HG03025 (cell line): ENCODE results near the gene TCIRG1.
"Not testable (repeated sequence)": the region's sequence is repeated elsewhere in the genome, so short reads cannot be mapped to it uniquely, and the experiment has no call there.

Experiments
- ATAC-seq: cut with Tn5 transposase; IDR thresholded peaks from one replicate; pipeline ENCODE4 v1.9.1; 2021; ENCODE audit warnings: mild to moderate bottlenecking, moderate library complexity; ENCODE audit not compliant: unreplicated experiment, low FRiP score

TCIRG1 gene

DNA sequence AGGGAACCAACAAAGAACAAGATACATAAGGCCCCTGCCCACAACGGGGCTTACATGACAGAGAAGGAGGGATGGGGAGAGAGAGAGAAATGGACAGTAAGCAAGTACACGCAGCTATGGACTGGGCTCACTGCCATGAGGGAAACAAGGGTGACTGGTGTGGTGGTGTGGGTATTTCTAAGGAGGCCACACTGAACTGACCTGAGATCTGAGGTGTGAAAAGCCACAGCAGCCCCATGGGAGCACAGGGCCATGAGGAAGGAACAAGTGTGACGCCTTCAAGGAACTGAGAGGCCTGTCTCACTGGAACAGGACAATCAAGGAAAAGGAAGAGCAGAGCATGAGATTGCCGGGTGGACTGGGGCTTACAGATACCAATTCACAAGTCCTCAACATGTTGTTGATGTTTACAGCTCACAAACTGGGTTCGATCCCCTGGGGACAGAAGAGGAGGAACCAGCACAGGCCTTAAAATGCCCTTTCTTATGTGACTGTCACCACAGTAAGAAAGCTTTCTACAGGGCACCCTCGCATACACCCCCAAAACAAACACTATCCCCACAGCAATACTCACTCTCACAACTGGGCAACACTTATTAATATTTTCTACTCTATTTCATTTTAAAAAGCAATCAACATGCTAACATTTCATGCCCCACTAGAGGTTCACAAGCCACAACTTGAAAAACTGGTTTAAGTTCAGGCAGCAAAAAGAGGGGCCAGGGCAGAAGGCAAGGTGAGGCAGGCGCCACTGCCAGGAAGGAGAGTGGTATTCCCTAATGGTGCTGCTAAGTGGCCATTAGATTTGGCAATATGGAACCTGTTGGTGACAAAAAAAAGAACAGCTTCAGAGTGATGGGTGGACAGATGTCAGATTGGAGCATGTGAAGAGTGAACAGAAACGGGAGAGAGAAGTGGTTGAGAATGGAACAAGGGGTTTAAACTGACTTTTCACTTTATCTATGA is 39.1 kb downstream of the TCIRG1 start:
- no peak for ATAC-seq

DNA sequence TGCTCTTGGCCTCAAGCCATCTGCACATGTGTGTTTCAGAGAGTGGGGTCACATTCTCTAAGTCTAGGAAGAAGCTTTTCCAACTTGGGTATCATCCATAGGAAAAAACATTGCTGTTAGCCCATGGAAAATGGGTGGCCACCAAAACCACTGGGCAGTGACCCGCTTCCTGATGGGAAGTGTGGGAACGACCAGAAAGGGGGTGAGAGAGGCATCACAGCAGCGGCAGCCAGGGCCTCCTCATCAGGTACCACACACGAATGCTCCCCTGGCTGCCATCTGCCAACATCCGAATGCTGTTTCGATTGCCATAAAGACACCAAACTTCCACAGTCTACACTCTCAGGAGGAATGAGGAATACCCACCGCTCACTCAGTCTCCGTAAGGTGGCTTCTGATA is 42.0 kb downstream of the TCIRG1 start:
- no peak for ATAC-seq

DNA sequence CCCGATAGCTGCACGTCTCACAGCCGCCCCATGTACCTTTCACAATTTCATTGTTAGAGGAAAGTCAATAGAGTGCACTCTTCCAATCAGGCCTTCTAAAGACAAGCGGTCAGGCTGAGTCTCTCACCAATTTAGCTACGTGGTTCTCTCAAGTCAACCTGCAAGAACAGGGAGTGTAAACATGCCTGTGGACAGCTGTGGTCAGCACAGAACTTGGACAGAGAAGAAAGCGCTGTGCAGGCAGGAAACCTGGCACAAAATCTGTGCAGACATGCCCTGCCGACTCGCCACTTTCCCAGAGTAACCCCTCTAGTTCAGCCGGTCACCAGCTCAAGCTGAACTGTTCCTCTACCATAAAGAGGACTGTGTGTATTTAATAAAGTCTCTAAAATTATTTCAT is 42.9 kb downstream of the TCIRG1 start:
- no peak for ATAC-seq

- ATAC-seq, result no peak
Observed at GRCh38 chr11:68082481-68082880, 43.7 kb downstream of the TCIRG1 start.

DNA sequence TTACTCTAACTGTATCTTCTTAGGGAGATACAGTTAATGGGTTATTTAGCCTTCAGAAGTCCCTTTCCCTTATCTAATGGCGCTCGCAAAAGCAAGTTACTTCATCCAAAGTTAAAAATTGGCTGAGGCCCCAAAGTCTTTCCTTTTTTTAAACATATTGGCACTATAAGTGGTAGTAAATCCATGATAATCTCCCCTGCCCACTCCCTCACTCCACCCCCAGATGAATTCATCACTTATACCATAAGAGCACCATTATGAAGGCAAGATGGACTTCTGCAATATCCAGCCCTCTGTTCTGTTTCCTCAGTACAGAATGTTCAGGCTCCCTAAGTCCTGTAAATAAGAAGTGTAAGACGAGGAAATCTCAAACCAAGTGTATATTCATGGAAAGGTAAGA is 44.7 kb downstream of the TCIRG1 start:
- ATAC-seq, result no peak

GRCh38 chr11:68089679-68090078 is 50.9 kb downstream of the TCIRG1 start:
- ATAC-seq, result no peak

DNA sequence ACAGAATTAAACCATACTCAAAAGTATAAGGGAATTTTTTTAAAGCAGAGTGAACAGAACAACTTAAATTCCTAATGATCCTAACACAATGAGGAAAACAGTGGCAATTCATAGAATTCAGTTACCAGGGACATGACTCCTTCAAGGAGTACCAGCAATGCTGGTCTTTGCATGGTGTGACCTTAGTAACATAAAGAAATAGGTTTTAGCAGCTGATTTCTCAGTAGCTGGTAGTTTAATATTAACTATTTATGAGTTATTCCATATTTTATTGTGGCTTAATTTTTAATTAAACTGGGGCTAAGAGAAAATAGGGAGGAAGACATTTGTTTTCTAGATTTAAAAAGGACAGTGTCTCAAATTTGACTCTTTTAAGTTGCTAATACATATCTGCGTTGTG is 51.5 kb downstream of the TCIRG1 start:
- no peak for ATAC-seq

GRCh38 chr11:68090706-68091105 is 51.9 kb downstream of the TCIRG1 start:
- ATAC-seq, result no peak

- no peak for ATAC-seq
Observed at GRCh38 chr11:68092411-68092810, 53.6 kb downstream of the TCIRG1 start.

- not testable (repeated sequence) for ATAC-seq
Observed at GRCh38 chr11:68092946-68093345, 54.1 kb downstream of the TCIRG1 start.

GRCh38 chr11:68093565-68093964 is 54.7 kb downstream of the TCIRG1 start:
- no peak for ATAC-seq

GRCh38 chr11:68096962-68097361 is 58.1 kb downstream of the TCIRG1 start:
- no peak for ATAC-seq

DNA sequence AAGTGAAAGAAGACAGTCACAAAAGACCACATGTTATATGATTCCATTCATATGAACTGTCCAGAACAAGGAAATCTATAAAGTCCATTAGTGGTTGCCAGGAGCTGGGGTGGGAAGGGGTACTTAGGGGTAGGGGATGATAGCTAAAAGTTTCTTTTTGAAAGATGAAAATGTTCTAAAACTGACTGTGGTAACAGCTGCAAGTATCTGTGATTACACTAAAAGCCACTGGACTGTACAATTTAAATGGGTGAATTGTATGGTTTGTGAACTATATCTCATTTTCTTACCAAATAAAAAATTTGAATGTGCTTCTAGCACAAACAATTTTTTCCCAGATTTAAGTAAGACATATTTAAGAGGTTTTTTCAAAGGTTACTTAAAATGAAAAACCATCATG is 60.2 kb downstream of the TCIRG1 start:
- ATAC-seq, result no peak

DNA sequence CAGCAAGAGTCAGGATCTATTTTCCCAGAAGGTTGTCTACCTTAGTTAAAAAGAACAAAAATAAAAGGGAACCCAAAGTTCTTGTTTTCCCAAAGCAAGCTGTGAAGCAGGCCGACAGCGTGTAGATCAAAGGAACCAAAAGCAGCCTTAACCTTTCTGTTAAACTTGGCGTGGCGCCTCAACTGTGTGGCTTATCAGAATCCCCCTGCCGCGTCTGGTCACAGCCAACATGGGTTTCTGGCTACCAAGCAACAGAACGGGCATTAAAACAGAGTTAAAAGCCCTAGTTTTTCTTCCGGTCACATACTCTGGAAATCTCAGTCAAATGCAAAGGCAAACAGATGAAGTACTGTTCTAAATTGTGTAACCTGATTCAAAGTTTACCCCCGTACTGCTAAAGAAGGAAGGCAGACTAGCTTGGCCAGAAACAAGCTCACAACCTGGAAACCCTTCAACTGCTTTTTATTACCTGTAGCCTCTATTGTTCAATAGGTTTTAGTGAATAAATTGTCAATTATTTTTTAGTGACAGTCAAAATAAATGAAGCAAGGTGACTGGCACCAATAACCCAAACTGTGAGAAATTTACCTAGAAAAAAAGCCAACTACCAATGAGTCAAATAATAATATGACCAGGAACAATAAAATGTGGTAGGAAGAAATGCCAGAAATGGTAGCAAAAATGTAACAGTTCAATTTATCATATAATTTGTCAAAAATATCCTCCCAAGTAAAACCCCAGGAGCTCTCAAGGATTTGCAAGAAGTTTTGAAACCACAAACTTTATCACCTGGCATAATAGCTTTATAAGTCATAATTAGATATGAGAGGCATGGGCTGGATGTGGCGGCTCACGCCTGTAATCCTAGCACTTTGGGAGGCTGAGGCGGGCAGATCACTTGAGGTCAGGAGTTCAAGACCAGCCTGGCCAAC is 60.9 kb downstream of the TCIRG1 start:
- no peak for ATAC-seq
